Activated naive CD8-positive, alpha-beta T cell treated with anti-CD3 and anti-CD28 coated beads, Interleukin-2, amount 50 U/mL, for 16 hours (primary cell): Measurements from ENCODE around the gene SRPRB.

Experiments
- DNase-seq: peaks from one replicate; pipeline ENCODE4 v3.0.0-alpha.2; 2020; ENCODE audit warnings: low read depth, low spot score

Gene SRPRB

DNA sequence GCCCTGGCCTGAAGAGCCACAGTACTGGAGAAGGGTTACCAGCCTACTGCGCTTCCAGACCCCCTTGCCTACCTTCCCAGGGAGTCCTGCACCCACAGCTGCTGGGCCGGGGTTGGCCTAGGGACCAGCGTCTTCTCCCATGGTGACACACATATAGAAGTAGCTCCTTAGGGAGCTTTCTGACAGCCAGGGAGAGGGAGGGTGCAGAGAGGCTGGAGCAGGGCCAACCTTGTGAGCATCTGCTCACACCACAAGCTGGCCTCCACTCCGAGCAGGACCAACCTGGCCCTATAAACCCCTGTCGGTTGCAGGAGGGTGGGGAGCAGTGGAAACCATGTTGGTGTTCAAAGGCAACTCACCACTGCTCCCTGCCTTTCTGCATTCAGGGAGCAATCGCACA, 35.2 kb downstream of the SRPRB start:
- DNase-seq: no peak

GRCh38 chr3:133841196-133841595, 35.6 kb downstream of the SRPRB start:
- no peak for DNase-seq

- no peak for DNase-seq
Measured at GRCh38 chr3:133842158-133842557, 36.5 kb downstream of the SRPRB start.

GRCh38 chr3:133843634-133844033, 38.0 kb downstream of the SRPRB start:
- no peak for DNase-seq

- no peak for DNase-seq
Measured at GRCh38 chr3:133845127-133845526, 39.5 kb downstream of the SRPRB start.

DNA sequence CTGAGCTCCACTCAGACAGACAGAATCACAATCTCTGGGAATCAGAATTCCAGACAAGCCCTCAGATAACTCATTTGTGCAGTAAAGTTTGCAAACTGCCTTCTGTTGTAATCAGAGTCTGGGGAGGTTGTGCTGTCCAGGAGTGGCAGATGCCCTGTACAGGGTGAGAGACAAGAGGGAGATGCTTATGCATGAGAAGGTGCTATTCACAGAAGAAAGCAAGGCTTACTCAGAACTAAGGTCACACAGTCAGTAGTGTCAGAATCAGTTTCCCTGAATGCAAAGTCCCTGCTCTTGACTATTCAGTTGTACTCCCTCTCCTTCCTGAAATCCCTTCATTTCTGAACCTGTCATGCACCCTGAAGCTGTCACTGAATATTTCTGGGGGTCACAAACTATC, 43.7 kb downstream of the SRPRB start:
- no peak for DNase-seq

GRCh38 chr3:133850034-133850433, 44.4 kb downstream of the SRPRB start:
- no peak for DNase-seq

GRCh38 chr3:133851266-133851906, 45.8 kb downstream of the SRPRB start:
- DNase-seq: no peak

DNA sequence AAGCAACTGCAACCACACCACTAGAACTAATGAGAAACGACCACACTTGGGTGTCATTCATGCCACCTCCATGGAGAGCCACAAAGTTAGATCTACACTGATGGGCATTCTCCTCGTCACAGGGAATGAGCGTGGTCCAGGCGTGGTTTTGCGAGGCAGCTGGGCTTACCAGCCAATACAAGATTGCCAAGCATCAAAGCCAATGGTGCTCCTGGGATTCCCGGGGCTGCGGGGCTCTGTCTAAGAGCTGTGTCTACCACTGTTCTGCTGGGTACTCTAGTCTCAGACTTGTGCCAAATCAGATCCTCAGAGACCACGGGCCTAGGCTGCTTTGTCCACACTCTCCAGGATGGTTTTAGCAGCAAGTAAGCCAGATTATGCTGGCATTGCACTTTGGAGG, 46.3 kb downstream of the SRPRB start:
- DNase-seq: no peak

DNA sequence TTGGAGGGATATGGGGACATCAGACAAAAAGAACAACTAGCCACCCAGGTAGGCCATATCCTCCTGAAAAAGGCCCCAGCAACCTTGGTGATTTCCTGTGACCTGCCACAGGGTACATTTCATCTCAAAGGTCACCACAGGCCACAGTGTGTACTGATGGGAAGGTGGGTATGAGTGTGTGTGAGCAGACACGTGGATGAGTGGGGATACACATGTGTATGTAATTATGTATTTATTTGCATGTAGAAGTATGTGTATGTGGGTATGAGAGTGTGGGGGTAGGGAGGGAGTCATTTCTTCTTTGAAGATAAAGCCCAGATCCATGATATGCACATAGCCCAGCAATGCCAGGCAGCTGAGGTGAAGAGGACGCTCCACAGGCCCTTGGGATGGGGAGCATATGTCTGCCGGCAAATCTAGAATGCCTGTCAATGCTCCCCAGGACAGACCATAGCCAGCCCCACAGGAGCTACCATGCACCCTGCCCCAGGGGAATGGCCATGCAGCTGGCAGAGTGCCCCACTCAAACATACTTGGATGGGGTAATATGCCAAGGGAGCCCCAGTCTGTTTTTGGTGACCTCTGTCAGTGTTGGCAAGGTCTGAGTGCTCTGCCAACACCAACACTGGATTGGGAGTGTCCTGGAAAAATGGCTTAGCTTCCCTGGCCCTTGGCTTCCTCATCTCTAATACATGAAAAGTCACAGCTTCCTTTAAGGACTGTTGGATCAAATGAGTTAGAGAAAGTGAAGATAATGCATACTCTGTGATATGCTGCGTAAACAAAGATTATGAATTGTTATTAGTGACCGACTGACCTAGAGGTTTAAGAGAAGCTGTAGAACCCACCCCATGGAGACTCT, 47.7 kb downstream of the SRPRB start:
- no peak for DNase-seq

DNA sequence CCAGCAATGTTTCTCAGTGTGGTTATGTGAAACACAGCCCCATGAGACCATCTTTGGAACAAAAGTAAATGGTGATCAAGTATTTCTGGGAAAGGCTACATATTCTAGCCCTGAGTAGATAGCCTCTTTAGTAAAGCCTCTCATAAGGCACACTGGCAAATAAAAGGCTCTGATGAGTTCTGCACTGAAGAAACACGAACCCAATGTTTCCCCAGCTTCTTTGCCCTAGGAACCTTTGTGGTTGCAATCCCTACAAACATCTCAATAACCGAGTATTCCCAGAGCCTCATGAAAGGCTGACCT, 48.3 kb downstream of the SRPRB start:
- DNase-seq: no peak

DNA sequence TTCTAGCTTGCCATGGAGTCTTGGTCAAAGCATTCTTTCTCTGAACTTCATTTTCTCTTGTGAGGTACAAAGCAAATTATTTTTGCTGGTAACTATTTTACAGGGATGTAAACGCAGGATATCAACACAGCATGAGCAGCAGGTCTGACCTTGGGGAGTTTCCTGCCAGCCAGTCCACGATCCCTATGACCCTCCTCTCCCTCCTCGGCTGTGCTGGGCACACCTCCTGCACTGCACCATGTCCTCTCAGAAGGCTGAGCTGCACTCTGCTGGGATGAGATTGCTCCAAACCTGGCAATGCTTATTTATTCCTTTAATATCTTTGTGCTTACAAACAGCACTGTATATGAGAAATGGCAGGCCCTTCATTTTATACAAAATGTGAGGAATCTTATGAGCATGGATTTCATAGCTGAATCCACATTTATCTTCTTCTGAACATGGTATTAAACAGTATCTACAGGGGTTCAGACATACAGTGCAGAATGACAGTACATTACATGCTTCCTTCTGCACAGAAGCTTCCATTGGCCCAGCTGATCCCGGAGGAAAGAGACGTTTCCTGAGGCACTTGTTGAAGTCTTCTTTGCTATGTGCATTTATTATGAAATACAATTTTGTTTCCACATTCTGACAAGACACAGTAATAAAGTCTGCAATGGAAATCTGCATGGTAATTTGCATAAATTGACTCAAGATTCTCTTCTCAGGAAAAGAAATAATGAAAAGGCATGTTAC, 48.8 kb downstream of the SRPRB start:
- DNase-seq: no peak

- no peak for DNase-seq
Measured at GRCh38 chr3:133855002-133855370, 49.4 kb downstream of the SRPRB start.

- DNase-seq: no peak
Measured at GRCh38 chr3:133855772-133856171, 50.2 kb downstream of the SRPRB start.

DNA sequence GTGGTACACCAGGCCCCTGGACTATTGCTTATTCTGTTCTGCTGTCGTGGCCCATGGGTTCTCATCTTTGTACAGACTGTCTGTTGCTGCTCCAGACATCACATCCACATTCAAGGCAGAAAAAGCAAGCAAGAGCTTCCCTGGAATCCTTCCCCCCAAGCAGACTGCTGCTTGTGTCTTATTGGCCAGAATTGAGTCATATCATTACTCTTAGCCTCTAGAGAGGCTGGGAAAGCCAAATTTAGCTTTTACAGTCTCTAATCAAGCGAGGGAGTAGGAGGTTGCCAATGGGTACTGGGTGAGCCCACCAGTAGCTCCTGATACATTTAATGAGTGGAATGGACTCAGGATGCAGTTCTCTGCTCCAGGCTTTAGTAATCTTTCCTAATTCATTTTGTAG, 50.7 kb downstream of the SRPRB start:
- DNase-seq: no peak

- no peak for DNase-seq
Measured at GRCh38 chr3:133857767-133858166, 52.2 kb downstream of the SRPRB start.

DNA sequence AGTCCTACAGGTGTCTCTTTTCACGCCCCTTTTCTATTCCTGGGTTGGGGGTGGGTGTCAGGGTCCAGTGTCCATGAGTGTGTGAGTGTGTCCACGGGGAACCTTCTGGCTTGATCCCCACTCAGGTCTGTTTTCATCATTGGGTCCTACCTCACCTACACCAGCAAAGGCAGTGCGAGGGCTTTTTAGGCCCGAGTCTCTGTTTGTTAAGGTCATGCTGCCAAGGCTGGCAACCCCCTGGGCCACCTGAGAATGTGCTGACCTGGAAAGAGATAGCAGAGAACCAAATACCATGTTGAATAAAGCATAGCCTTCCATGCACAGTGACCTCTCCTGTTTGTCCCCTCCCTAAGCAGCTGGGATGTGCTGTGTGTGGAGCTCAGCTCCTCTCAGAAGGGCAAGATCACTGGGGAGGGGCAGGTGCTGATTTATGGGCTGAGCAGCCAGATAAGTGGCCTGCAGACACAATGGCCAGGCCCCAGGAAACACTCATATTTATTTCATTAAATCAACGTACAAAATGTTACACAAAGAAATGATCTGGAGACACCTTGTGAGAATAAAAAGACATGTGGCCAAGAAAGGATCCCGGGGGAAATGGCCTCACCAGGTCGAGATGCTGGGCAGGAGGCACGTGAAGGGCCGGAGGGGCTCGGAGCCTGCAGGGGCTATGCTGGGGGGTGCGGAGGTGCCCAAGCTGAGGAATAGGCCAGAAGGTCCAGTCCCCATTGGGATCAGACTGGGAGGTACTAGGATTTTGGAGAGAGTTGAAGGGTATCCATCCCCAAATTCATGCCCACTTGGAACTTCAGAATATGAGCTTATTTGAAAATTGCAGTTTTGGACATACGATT, 54.0 kb downstream of the SRPRB start:
- no peak for DNase-seq

GRCh38 chr3:133860519-133860918, 54.9 kb downstream of the SRPRB start:
- no peak for DNase-seq

DNA sequence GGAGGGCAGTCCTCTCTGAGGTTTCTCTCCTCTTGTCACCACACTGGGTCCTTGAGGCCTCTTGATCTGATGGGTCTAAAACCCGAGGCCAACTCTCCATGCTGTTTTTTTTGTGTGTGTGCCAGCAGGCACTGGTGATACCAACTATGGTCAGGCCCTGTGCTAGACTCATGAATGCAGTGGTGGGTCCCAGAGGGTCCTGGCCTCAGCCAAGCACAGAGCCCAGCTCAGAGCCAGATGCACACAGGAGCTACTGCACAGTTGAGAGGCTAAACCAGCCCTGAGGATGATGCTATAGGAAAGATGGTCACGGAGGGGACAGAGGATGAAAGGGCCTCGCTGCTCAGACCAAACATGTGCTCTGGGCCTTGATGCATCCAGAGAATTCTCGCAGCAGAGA, 56.5 kb downstream of the SRPRB start:
- no peak for DNase-seq

DNA sequence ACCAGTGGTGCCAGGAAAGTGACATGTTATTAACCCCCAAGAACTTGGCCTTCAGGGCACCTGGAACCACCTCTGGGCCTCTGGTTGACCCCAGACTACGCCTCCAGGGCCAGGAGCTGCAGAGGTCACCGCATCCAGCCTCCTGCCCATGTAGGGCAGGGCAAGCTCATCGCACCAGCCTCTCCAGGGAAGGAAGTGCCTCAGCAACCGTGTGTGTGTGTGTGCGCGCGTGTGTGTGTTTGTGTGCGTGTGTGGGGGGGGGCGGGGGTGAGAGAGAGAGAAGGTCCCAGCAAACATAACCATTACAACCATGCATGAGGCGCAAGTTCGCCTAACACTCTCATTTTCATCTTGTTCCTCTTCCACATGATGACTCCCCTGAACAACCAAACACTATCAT, 58.3 kb downstream of the SRPRB start:
- DNase-seq: no peak

DNA sequence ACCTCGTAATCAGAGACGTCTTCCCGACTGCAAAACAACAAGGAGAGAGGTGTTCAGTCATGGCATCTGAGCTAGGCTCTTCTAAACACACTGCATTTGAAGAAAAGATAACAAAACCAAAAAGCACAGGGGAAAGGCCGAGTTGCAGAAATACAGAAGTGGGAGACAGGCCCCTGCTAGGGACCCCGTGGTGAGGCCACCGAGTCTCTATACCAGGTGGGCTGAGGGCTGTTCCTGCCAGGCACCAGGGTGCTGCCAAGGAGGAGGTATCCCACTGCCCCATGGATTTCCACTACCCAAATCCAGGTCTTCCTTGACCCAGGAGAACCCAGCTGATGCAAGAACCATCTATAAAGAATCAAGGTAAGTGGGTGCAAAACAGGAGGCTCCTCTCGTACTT, 59.0 kb downstream of the SRPRB start:
- no peak for DNase-seq
